ENCODE measurements around the gene CHST8.
"Not testable (repeated sequence)": the region's sequence is repeated elsewhere in the genome, so short reads cannot be mapped to it uniquely, and the experiment has no call there.

Gene CHST8

GRCh38 chr19:33621811-33622504 lies at the start of gene CHST8:
Gene CHST8, plus strand, starts transcription at chr19:33621953. Its CDS starts 67,309 bp downstream, at chr19:33689262.
- DNase-seq = no peak

- DNase-seq = no peak
These were observed 48.8 kb upstream of the CHST8 start for GRCh38 chr19:33572929-33573328.

GRCh38 chr19:33574824-33575223 lies 46.9 kb upstream of the CHST8 start:
- DNase-seq = no peak

DNA sequence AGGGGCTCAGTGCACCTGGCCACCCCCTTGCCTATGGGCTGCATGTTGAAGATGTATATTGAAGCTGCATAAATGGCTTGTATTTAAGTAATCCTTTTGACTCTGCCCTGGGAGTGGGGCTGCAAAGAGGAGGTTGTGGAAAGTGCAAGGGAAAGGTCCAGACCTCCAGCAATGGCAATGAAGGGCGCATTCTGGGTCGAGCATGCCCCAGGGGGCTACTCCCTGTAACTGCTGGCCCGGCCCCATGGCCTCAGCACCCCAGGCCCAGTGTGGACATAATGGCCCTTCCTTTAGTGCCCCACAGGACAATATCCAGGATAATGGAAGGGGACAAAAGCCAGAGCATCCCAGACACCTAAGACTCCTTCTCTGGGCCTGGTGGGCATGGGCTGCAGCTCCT lies 43.1 kb upstream of the CHST8 start:
- DNase-seq = no peak

- no peak for DNase-seq
These were observed 41.6 kb upstream of the CHST8 start for GRCh38 chr19:33580026-33580644.

DNA sequence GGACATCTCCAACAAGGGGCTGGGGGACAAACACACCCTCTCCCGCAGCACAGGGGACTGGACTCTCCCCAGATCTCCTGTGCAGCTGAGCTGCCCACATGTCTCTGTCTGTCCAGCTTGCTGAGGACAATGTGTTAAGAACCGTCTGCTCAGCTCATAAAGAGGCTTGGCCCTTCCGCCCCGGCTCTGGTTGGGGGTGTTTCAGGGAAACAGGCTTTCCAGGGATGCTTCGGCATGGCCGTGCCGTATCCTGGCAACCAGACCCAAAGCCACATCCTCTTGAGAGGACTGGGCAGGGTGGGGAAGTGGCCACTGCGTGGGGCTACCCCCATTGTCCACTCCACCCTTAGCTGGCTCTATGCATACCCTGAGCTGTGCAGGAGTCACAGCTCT lies 41.1 kb upstream of the CHST8 start:
- no peak for DNase-seq

GRCh38 chr19:33582914-33583313 lies 38.8 kb upstream of the CHST8 start:
- no peak for DNase-seq

GRCh38 chr19:33587150-33587549 lies 34.6 kb upstream of the CHST8 start:
- DNase-seq = no peak

- DNase-seq = no peak
These were observed 31.5 kb upstream of the CHST8 start for GRCh38 chr19:33590224-33590623.

DNA sequence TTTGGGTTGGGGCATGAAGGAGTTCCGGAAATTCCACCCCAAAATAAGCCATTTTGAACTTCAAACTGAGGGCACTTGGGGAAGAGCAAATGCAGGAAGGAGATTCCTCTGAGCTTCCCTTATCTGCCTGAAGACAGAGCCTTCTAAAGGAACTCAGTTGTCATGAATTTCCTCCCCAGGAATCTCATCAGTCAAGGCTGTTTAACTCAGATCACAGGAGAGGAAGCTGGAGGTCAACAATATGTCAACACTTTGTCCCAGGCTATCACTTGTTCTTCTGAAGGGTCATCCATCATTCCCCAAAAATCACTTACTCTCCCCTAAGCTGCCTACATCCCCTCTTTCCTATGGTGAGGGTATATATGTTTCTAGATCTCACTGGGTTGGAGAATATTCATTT lies 26.0 kb upstream of the CHST8 start:
- DNase-seq = no peak

DNA sequence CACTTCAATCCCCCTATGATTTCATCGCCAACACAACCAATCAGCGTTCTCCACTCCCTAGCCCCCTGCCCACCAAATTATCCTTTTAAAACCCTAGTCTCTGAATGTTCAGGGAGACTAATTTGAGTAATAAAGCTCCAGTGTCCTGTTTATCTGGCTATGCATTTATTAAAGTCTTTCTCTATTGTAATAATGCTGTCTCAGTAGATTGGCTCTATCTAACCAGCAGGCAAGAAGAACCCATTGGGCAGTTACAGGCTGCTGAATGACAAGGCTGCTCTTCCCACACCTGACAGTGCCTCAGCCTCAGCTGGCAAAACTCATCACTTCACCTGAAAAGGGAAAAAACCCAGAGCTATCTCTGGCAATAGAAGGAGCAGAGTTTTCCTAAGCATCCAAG lies 20.2 kb upstream of the CHST8 start:
- DNase-seq = no peak

DNA sequence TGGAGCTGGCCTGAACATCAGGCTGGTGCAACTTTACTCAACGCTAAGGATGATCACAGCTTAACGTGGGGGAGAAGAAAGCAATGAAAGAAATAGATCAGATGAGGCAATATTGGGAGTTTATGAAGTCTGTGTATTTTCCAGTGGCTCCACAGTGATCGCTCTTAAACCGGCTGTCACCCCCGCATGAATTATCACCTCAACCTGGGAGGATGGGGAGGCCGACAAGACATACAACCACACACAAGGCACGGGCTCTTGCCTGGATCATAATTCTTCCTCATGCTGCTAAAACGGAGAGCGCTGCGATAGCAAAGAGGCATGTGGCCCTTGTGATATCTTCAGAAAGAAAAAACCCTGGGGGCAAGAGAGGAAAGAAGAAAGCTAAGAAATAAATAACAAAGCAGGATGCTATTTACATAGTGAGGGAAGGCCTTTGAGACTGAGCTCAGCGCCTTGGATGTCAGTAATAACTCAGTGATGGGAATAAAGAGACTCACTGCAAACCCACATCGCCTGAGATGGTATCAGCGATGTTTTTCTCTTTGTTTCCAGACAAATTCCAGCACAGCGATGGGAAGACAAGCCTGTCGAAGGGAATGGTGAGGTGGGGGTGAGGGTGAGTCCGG lies 19.1 kb upstream of the CHST8 start:
- no peak for DNase-seq

GRCh38 chr19:33603377-33603776 lies 18.4 kb upstream of the CHST8 start:
- no peak for DNase-seq

DNA sequence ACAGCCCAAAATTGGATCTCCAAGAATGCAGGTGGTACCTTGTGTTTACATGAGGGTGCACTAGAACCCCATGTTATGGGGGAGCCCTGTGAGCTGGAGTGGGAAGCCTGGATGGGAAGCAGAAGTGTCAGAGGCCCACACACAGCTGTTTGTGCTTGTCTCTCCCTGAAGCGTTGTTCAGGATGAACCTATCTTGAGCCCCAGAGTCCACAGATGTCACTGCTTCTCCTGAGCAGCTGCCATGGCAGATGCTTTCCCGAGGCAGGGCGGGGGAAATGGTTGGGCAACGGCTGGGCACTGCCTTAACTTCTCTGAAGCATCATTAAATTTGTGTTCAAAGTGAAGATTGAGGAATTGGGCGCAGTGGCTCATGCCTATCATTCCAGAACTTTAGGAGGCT lies 17.1 kb upstream of the CHST8 start:
- no peak for DNase-seq

DNA sequence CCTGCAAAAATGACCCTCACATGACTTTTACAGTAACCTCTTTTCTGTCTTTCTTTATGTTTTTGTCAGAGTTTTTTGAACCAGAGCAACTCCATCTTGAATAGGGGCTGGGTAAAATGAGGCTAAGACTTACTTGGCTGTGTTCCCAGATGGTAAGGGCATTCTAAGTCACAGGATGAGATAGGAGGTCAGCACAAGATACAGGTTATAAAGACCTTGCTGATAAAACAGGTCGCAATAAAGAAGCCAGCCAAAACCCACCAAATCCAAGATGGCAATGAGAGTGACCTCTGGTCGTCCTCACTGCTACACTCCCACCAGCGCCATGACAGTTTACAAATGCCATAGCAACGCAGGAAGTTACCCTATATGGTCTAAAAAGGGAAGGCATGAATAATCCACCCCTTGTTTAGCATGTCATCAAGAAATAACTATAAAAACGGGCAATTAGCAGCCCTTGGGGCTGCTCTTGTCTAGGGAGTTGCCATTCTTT lies 15.9 kb upstream of the CHST8 start:
- DNase-seq = not testable (repeated sequence)

- DNase-seq = no peak
These were observed 15.2 kb upstream of the CHST8 start for GRCh38 chr19:33606556-33606955.

- DNase-seq = no peak
These were observed 12.4 kb upstream of the CHST8 start for GRCh38 chr19:33609353-33609752.

- no peak for DNase-seq
These were observed 11.2 kb upstream of the CHST8 start for GRCh38 chr19:33610588-33610987.

DNA sequence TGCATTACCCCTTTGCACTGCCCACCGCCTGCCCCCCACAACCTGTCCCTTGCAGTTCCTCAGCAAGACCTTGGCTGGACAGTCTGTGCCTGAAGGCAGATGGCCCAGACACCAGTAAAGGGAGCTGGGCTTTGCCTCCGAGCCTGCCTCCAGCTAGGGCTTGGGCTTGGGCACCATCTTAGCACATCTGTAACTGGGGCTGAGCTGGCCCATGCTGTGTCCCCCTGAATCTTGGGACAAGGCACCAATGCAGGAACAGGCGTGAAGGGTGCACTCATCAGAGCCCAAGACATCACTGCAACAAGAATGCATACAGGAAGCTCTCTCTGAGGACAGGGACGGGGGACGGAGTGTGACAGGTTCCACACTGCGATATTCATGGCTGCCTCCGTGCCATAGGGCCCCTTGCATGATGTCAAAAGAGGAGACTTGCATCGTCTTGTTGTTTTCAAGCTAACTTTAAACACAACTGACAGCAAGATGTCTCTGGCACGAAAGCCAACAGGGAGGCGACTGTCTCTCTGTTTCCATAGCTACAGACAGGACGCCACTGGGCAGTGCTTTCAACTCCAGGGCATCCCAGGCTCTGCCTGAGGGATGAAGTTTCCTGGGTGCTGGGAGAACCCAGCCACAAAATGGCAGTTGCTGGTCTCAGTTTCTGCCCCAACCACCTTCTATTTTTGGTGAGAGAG lies 8.7 kb upstream of the CHST8 start:
- no peak for DNase-seq

- no peak for DNase-seq
These were observed 8.1 kb upstream of the CHST8 start for GRCh38 chr19:33613620-33614000.

- DNase-seq = no peak
These were observed 5.4 kb upstream of the CHST8 start for GRCh38 chr19:33616346-33616745.

DNA sequence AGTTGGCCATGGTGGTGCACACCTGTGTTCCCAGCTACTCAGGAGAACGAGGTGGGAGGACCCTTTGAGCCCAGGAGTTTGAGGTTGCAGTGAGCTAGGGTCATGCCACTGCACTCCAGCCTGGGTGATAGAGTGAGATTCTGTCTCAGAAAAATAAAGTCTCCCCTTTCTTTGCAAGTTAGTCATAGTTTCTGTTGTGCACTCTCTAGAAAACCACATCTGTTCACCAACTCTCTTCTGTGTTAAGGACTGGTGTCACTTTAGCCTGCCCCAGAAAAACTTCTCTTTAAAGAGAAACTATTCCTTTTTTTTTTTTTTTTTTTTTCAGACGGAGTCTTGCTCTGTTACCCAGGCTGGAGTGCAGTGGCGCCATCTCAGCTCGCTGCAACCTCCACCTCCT lies 4.9 kb upstream of the CHST8 start:
- no peak for DNase-seq

DNA sequence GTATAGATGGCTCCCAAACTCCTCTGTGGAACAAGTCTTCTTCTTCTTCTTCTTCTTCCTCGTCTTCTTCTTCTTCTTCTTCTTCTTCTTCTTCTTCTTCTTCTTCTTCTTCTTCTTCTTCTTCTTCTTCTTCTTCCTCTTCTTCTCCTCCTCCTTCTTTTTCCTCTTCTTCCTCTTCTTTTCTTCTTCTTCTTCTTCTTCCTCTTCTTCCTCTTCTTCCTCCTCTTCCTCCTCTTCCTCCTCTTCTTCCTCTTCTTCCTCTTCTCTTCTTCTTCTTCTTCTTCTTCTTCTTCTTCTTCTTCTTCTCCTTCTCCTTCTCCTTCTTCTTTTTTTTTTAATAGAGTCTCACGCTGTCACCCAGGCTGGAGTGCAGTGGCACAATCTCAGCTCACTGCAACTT lies 3.4 kb upstream of the CHST8 start:
- not testable (repeated sequence) for DNase-seq

DNA sequence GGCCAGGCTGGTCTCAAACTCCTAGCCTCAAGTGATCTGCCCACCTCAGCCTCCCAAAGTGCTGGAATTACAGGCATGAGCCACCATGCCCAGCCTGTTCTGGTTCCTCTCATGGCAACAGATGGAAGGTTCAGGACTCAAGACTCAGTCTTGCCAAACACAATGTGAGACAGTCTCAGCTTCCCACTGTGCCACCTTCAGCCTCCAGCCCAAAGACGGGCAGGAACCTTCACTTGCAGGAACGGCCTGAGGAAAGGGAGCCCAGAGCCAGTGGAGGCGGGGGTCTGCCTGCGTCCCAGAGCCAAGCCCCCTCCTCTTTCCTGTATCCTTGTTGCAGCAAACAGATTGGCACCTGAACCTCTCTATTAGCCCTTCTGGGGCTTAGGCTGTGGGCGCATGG lies 2.9 kb upstream of the CHST8 start:
- no peak for DNase-seq
